Ovary (tissue), 9 donors: ENCODE measurements around the gene IRF2BP2. TPM values are rescaled to one million over a fixed set of nuclear protein-coding genes. Genes with fewer than 3 reads are reported as not detected.

ENCODE experiments used
- DNase-seq, 5 donors: peaks; one replicate each; pipeline ENCODE4 v3.0.0-alpha.2; 2019 to 2020
- H3K27ac ChIP-seq, 2 donors: fragments of 200-600 bp; one replicate each; pipeline versions ENCODE4 v1.5.1 to v1.8.0; 2019 to 2022
- H3K27me3 ChIP-seq: fragments of 200-600 bp; one replicate; pipeline ENCODE4 v1.8.0; 2022
- H3K36me3 ChIP-seq: fragments of 200-600 bp; sonication (generic); one replicate; pipeline ENCODE4 v1.5.1; 2019
- H3K4me1 ChIP-seq: one replicate; pipeline ENCODE4 v1.8.1; 2013; ENCODE audit warnings: mild to moderate bottlenecking, moderate library complexity; ENCODE audit not compliant: insufficient read depth
- H3K4me3 ChIP-seq: fragments of 200-600 bp; sonication (generic); one replicate; pipeline ENCODE4 v1.5.1; 2017
- H3K9me3 ChIP-seq, 2 donors: fragments of 200-600 bp in 1 of 2; sonication (generic) in 1 of 2; one replicate each; pipeline versions ENCODE4 v1.5.1 to v1.8.1; 2013 to 2019; ENCODE audit warnings: mild to moderate bottlenecking in 1 of 2, moderate library complexity in 1 of 2
- CTCF ChIP-seq, 3 donors: fragments of 450-650 bp in 2 of 3; fragments of 200-600 bp in 1 of 3; IDR thresholded peaks; one replicate each; pipeline versions ENCODE4 v1.5.1 to v1.8.0; 2016 to 2022; ENCODE audit warnings: antibody characterized with exemption in 3 of 3, mild to moderate bottlenecking in 1 of 3
- EP300 ChIP-seq: sonication (generic); formaldehyde crosslinking; IDR thresholded peaks from one replicate; pipeline ENCODE4 v1.6.1; 2017; ENCODE audit warnings: antibody characterized with exemption
- POLR2A ChIP-seq: fragments of 450-650 bp; IDR thresholded peaks from one replicate; pipeline ENCODE4 v1.6.1; 2017; ENCODE audit warnings: antibody characterized with exemption, mild to moderate bottlenecking, moderate library complexity
- WGBS, 3 donors: extraction: QIAGEN DNeasy Blood & Tissue Kit in 1 of 3; methylation state at CpG; one replicate each; pipeline versions ENCODE4 v1.1.5 to v1.1.7; 2013 to 2017; 5-methylcytosine and 5-hydroxymethylcytosine counted together
- intact Hi-C, 4 donors: fragments of 100-400 bp; cut with DNase I; formaldehyde crosslinking; loops; one replicate each; pipeline versions ENCODE4 v1.11.0 to v1.15.1; 2022 to 2023
- polyA plus RNA-seq, 2 donors: library from polyadenylated mRNA; stranded (reverse); fragments of 200-250 nt in 1 of 2; fragments of 350-450 nt in 1 of 2; fragmentation: Illumina TruSeq in 1 of 2; extraction: RNeasy Lipid Tissue Mini Kit (QIAGEN cat#74804) in 1 of 2; gene quantifications; one replicate each; pipeline ENCODE4 v1.2.3, GENCODE V29; 2013 to 2014
- total RNA-seq, 7 donors: library from RNA; depleted of rRNA in 2 of 7; stranded (reverse); fragments of >200 nt in 2 of 7; fragmentation: NEBNext Ultra II Directional in 3 of 7; extraction: Animal tissue kit (Norgen Biotek cat#: 25700) in 3 of 7; gene quantifications; one replicate each; pipeline versions ENCODE4 v1.1.0 to v1.2.4, GENCODE V29; 2016 to 2023
- donor health status: DM: no; HTN: no; CAD: no; lungs with moderate emphysema.
- donor health status: DM: no; HTN: no; CAD: no.
- donor health status: Bipolar disorder and iron deficiency.
- donor health status: DM: yes; HTN: yes; CAD: no.
- donor health status: DM: no; HTN: no; CAD: no.
- donor health status: DM: yes; HTN: yes; CAD: no.

IRF2BP2 gene
- total and polyA plus RNA-seq, 9 donors: 66.9 to 180 (median 110) TPM

GRCh38 chr1:234562334-234562733 lies 47.6 kb downstream of the IRF2BP2 start:
- no peaks in the 10 kb centered on the region for H3K36me3 ChIP-seq
- WGBS, 3 donors: 7 to 12% (median 8%) methylated on average over 7 of the region's 7 CpGs
- TF ChIP-seq CTCF (IDR thresholded peaks at IDR 0.05) (no peak), EP300 (peak; percentile 46), POLR2A (no peak)
- no peaks in the 10 kb centered on the region for H3K27me3 ChIP-seq
- no peaks in the 10 kb centered on the region for H3K9me3 ChIP-seq
- no peak overlapping the region for H3K4me3 ChIP-seq
- peak overlapping the region in 1 of 2 donors; percentile 36 for H3K27ac ChIP-seq
- intact Hi-C loops: no loop called here
- H3K4me1 ChIP-seq: peaks cover 6% of the 10 kb centered on the region
- DNase-seq: peak; percentile 67 to 87 (median 83)

GRCh38 chr1:234561319-234561718 lies 48.7 kb downstream of the IRF2BP2 start:
- no peaks in the 10 kb centered on the region for H3K27me3 ChIP-seq
- DNase-seq: no peak
- H3K27ac ChIP-seq: peak overlapping the region in 1 of 2 donors; percentile 36
- H3K4me1 ChIP-seq: peaks cover 6% of the 10 kb centered on the region
- 87 to 91% (median 87%) methylated on average over 5 of the region's 5 CpGs for WGBS, 3 donors
- intact Hi-C loops: no loop called here
- no peak overlapping the region for H3K4me3 ChIP-seq
- no peaks in the 10 kb centered on the region for H3K36me3 ChIP-seq
- TF ChIP-seq POLR2A (no peak), CTCF (IDR thresholded peaks at IDR 0.05) (no peak), EP300 (no peak)
- H3K9me3 ChIP-seq: no peaks in the 10 kb centered on the region

GRCh38 chr1:234559902-234560676 lies 49.9 kb downstream of the IRF2BP2 start:
- Histone ChIP-seq H3K27ac (no peak overlapping the region), H3K9me3 (no peaks in the 10 kb centered on the region), H3K4me3 (no peak overlapping the region), H3K27me3 (no peaks in the 10 kb centered on the region), H3K4me1 (peaks cover 6% of the 10 kb centered on the region), H3K36me3 (no peaks in the 10 kb centered on the region)
- WGBS, 3 donors: 92 to 97% (median 94%) methylated on average over 14 of the region's 14 CpGs
- no peak for DNase-seq
- TF ChIP-seq POLR2A (no peak), CTCF (IDR thresholded peaks at IDR 0.05) (no peak), EP300 (no peak)
- intact Hi-C loops: no loop called here

GRCh38 chr1:234559152-234559901 lies 50.7 kb downstream of the IRF2BP2 start:
- H3K4me1 ChIP-seq: peaks cover 6% of the 10 kb centered on the region
- no peak overlapping the region for H3K27ac ChIP-seq
- intact Hi-C loops: no loop called here
- no peaks in the 10 kb centered on the region for H3K27me3 ChIP-seq
- DNase-seq: peak in 1 of 5 donors; percentile 17
- no peak overlapping the region for H3K4me3 ChIP-seq
- H3K9me3 ChIP-seq: no peaks in the 10 kb centered on the region
- H3K36me3 ChIP-seq: no peaks in the 10 kb centered on the region
- 92 to 97% (median 94%) methylated on average over 6 of the region's 6 CpGs for WGBS, 3 donors
- TF ChIP-seq POLR2A: no peak
